Upper lobe of right lung (tissue), 1 donor: Measurements from ENCODE around the gene DDO. TPM values are rescaled to one million over a fixed set of nuclear protein-coding genes. Genes with fewer than 3 reads are reported as not detected.
"Not testable (repeated sequence)": the region's sequence is repeated elsewhere in the genome, so short reads cannot be mapped to it uniquely, and the experiment has no call there.

Experiments used
- ATAC-seq: fragments of 200-7000 bp; cut with Tn5 transposase; one replicate; pipeline ENCODE4 v1.9.1; 2020; ENCODE audit warnings: mild to moderate bottlenecking, moderate library complexity
- DNase-seq: peaks from one replicate; pipeline ENCODE4 v3.0.0-alpha.2; 2020
- H3K27ac ChIP-seq: fragments of 200-600 bp; one replicate; pipeline ENCODE4 v1.8.0; 2022
- H3K27me3 ChIP-seq: fragments of 200-600 bp; one replicate; pipeline ENCODE4 v1.8.0; 2022; ENCODE audit warnings: mild to moderate bottlenecking
- H3K36me3 ChIP-seq: fragments of 200-600 bp; one replicate; pipeline ENCODE4 v1.8.0; 2022
- H3K4me1 ChIP-seq: fragments of 200-600 bp; one replicate; pipeline ENCODE4 v1.8.0; 2022
- H3K4me3 ChIP-seq: fragments of 200-600 bp; one replicate; pipeline ENCODE4 v1.8.0; 2022; ENCODE audit warnings: mild to moderate bottlenecking
- H3K9me3 ChIP-seq: fragments of 200-600 bp; one replicate; pipeline ENCODE4 v1.8.0; 2022
- intact Hi-C: fragments of 100-400 bp; cut with DNase I; formaldehyde crosslinking; loops from one replicate; pipeline ENCODE4 v1.11.0; 2022
- total RNA-seq: library from RNA; stranded (reverse); fragmentation: NEBNext Ultra II Directional; extraction: Animal tissue kit (Norgen Biotek cat#: 25700); gene quantifications from one replicate; pipeline ENCODE4 v1.2.1, GENCODE V29; 2021
- TF ChIP-seq, protein P1 (sequence below): fragments of 200-600 bp; IDR thresholded peaks from one replicate; pipeline ENCODE4 v1.8.0; 2022; ENCODE audit warnings: antibody characterized with exemption
- donor health status: DM: no; HTN: yes; CAD: no; lungs with severe emphysema.

Gene DDO
- total RNA-seq, 1 donor from 2014 or later, result 7.1 TPM

DNA sequence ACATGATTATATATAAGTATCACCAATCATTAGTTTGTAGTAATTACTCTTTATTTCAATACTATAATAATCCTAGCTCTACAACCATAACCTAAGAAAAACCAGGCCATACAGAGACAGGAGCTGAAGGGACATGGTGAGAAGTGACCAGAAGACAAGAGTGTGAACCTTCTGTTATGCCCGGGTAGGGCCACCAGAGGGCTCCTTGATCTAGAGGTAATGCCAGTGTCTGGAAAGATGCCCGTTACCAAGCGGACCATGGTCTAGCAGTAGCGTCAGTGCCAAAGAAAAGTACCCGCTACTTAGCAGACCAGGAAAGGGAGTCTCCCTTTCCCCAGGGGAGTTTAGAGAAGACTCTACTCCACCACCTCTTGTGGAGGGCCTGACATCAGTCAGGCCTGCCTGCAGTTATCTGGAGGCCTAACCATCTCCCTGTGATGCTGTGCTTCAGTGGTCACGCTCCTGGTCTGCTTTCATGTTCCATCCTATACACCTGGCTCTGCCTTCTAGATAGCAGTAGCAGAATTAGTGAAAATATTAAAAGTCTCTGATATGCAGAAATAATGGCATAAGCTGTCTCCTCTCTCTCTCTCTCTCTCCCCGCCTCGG is 42.3 kb upstream of the DDO start:
- H3K4me1 ChIP-seq, H3K4me3 ChIP-seq, H3K27me3 ChIP-seq, H3K27ac ChIP-seq, intact Hi-C loops, DNase-seq, H3K9me3 ChIP-seq, H3K36me3 ChIP-seq: not testable (repeated sequence)
- TF ChIP-seq, protein P1, sequence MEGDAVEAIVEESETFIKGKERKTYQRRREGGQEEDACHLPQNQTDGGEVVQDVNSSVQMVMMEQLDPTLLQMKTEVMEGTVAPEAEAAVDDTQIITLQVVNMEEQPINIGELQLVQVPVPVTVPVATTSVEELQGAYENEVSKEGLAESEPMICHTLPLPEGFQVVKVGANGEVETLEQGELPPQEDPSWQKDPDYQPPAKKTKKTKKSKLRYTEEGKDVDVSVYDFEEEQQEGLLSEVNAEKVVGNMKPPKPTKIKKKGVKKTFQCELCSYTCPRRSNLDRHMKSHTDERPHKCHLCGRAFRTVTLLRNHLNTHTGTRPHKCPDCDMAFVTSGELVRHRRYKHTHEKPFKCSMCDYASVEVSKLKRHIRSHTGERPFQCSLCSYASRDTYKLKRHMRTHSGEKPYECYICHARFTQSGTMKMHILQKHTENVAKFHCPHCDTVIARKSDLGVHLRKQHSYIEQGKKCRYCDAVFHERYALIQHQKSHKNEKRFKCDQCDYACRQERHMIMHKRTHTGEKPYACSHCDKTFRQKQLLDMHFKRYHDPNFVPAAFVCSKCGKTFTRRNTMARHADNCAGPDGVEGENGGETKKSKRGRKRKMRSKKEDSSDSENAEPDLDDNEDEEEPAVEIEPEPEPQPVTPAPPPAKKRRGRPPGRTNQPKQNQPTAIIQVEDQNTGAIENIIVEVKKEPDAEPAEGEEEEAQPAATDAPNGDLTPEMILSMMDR, result peak; percentile 40
- ATAC-seq, result peak; percentile 57

DNA sequence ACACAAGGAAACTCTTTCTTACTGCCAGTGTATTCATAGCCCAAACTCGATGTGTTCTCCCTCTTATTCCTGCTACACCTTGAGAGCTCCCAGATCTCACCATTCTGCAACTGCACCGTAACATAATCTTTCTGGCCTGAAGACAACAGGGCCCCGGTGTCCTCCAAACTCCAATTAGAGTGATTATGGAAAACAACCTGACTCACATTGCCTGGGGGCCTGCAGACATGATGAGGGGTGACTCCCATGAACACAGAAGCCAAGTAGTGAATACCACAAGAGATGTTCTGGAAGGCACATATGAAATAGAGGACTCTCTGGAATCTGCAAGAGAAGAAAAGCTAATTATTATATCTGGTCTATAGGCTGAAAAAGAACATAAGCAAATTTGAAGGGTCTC is 41.3 kb upstream of the DDO start:
- no peaks in the 10 kb centered on the region for H3K27me3 ChIP-seq
- H3K4me1 ChIP-seq, result no peaks in the 10 kb centered on the region
- intact Hi-C loops, result no loop called here
- no peaks in the 10 kb centered on the region for H3K9me3 ChIP-seq
- TF ChIP-seq, protein P1, result no peak
- ATAC-seq, result no peak
- no peak for DNase-seq
- no peak overlapping the region for H3K27ac ChIP-seq
- no peak overlapping the region for H3K4me3 ChIP-seq
- no peaks in the 10 kb centered on the region for H3K36me3 ChIP-seq

DNA sequence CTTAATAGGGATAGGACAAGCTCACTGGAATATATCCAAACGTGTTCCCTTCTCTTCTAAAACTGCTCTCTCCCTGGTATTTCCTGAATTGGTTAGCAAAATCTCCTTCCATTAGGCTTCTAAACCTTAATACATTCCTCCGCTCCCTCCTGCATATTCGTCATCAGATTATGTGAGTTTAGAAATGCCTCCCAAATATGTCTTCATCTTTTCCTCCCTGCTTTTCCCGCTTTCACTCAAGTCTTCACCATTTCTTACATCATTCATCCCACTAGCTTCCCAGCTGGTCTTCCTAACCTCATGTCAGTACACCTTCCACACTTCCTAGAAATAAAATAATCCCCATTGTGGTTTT is 34.1 kb upstream of the DDO start:
- Histone ChIP-seq H3K27ac (no peak overlapping the region), H3K36me3 (no peaks in the 10 kb centered on the region), H3K9me3 (no peaks in the 10 kb centered on the region), H3K4me3 (no peak overlapping the region), H3K27me3 (no peaks in the 10 kb centered on the region), H3K4me1 (no peaks in the 10 kb centered on the region)
- DNase-seq (no peak), ATAC-seq (no peak)
- TF ChIP-seq, protein P1, result no peak
- intact Hi-C loops, result no loop called here

DNA sequence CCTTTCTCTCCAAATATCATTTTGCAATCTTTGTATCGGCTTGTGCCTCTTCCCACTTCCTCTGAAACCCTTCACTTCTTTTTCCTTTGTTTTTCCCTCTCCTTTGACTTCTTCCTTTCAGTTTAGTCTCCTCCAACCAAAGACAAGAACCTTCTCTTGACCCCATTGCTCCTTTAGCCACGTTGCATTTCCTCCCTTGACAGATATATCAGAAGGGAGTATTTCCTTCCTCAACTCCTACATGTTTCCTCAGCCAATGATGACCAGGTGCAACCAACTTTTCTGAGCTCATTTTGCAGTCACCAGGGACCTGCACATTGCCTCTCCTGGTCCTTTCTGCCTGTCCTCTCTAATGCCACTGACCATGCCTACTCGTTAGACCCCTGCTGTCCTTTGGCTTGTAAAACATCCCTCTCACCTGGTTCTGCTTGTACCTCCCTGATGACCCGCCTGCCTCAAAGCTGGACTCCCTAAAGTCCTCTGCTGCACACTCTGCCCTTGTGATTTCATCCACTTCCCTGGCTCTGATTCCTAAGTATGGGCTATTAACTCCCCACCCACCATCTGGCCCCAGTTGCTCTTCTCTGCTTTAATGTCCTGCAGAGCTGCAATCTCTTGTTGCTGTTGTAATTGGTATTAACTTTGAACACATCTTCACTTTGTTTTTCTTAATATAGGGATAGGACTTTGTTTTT is 33.6 kb upstream of the DDO start:
- Histone ChIP-seq H3K4me3 (no peak overlapping the region), H3K9me3 (no peaks in the 10 kb centered on the region), H3K4me1 (no peaks in the 10 kb centered on the region), H3K27me3 (no peaks in the 10 kb centered on the region), H3K36me3 (no peaks in the 10 kb centered on the region), H3K27ac (no peak overlapping the region)
- intact Hi-C loops, result no loop called here
- TF ChIP-seq, protein P1, result no peak
- ATAC-seq, result peak; percentile 15
- DNase-seq, result no peak

DNA sequence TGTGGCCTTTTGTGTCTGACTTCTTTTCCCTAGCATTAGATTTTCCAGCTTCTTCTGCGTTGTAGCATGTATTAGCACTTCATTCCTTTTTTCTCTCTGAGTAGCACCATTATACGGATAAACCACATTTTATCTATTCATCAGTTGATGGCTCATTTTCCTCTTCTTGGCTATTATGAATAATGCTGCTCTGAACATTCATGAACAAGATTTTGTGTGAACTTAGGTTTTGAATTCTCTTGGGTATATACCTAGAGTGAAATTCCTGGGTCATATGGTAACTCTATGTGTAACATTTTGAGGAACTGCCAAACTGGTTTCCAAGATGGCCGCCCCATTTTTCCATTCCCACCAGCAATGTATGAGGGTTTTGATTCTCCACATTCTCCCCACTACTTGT is 32.4 kb upstream of the DDO start:
- H3K9me3 ChIP-seq, result no peaks in the 10 kb centered on the region
- intact Hi-C loops, result no loop called here

More for the DNA sequence above, 32.4 kb upstream of the DDO start:
- no peaks in the 10 kb centered on the region for H3K27me3 ChIP-seq
- H3K36me3 ChIP-seq, result no peaks in the 10 kb centered on the region
- no peaks in the 10 kb centered on the region for H3K4me1 ChIP-seq
- H3K4me3 ChIP-seq, result no peak overlapping the region
- DNase-seq (no peak), ATAC-seq (no peak)
- H3K27ac ChIP-seq, result no peak overlapping the region
- TF ChIP-seq, protein P1, result no peak
